HL-60/S4 (cell line): Measurements from ENCODE around the gene AUP1.
"Not testable (repeated sequence)": the region's sequence is repeated elsewhere in the genome, so short reads cannot be mapped to it uniquely, and the experiment has no call there.

ENCODE experiments used
- in situ Hi-C: fragments of 300-500 bp; cut with MboI; formaldehyde crosslinking; loops from 2 replicates; pipeline ENCODE4 v1.14.3; 2022; ENCODE audit warnings: low sequenced_read_pairs

The AUP1 gene

GRCh38 chr2:74529357-74530238 lies at the start of gene AUP1, which contains the start of gene HTRA2:
TSS of gene AUP1 (minus strand) at chr2:74529706. CDS start at chr2:74529629, 77 bp downstream.
TSS of gene HTRA2 (plus strand) at chr2:74529933. CDS start at chr2:74530007, 74 bp downstream.
- in situ Hi-C loops: no loop called here

GRCh38 chr2:74578408-74578807 lies 48.9 kb upstream of the AUP1 start:
- in situ Hi-C loops: no loop called here

- in situ Hi-C loops: no loop called here
Measured at GRCh38 chr2:74577448-74577847, 47.9 kb upstream of the AUP1 start.

- in situ Hi-C loops: no loop called here
Measured at GRCh38 chr2:74576863-74577229, 47.3 kb upstream of the AUP1 start.

- in situ Hi-C loops: no loop called here
Measured at GRCh38 chr2:74576211-74576862, 46.8 kb upstream of the AUP1 start.

- in situ Hi-C loops: no loop called here
Measured at GRCh38 chr2:74575320-74575719, 45.8 kb upstream of the AUP1 start.

GRCh38 chr2:74573747-74574562 lies 44.4 kb upstream of the AUP1 start:
- in situ Hi-C loops: no loop called here

- in situ Hi-C loops: no loop called here
Measured at GRCh38 chr2:74572178-74572925, 42.8 kb upstream of the AUP1 start.

- in situ Hi-C loops: no loop called here
Measured at GRCh38 chr2:74571058-74571457, 41.6 kb upstream of the AUP1 start.

- in situ Hi-C loops: no loop called here
Measured at GRCh38 chr2:74569686-74570085, 40.2 kb upstream of the AUP1 start.

GRCh38 chr2:74567881-74568280 lies 38.4 kb upstream of the AUP1 start:
- in situ Hi-C loops: no loop called here

- in situ Hi-C loops: no loop called here
Measured at GRCh38 chr2:74566754-74567085, 37.2 kb upstream of the AUP1 start.

GRCh38 chr2:74566076-74566753 lies 36.7 kb upstream of the AUP1 start:
- in situ Hi-C loops: no loop called here

- in situ Hi-C loops: no loop called here
Measured at GRCh38 chr2:74564222-74564621, 34.7 kb upstream of the AUP1 start.

- in situ Hi-C loops: no loop called here
Measured at GRCh38 chr2:74562126-74562775, 32.7 kb upstream of the AUP1 start.

- in situ Hi-C loops: not testable (repeated sequence)
Measured at GRCh38 chr2:74561022-74561421, 31.5 kb upstream of the AUP1 start.

GRCh38 chr2:74560591-74560990 lies 31.1 kb upstream of the AUP1 start:
- in situ Hi-C loops: no loop called here

GRCh38 chr2:74559912-74560311 lies 30.4 kb upstream of the AUP1 start:
- in situ Hi-C loops: no loop called here

- in situ Hi-C loops: no loop called here
Measured at GRCh38 chr2:74558284-74559230, 29.1 kb upstream of the AUP1 start.
